ENCODE measurements around the gene ADGRE2. TPM values are rescaled to one million over a fixed set of nuclear protein-coding genes. Genes with fewer than 3 reads are reported as not detected.

ADGRE2 gene
- total RNA-seq, 1 experiment from 2014 or later = 0.21 TPM

- TF ChIP-seq CTCF (IDR thresholded peaks at IDR 0.05) (no peak), REST (IDR thresholded peaks at IDR 0.05; ENCODE audit: insufficient read depth in 1 of 2, low read depth in 2 of 2, low read length in 1 of 2) (no peak), SIN3A (IDR thresholded peaks at IDR 0.05; ENCODE audit: borderline replicate concordance, insufficient read depth, low read depth, low read length) (no peak), TCF7L2 (IDR thresholded peaks at IDR 0.05; ENCODE audit: low read depth, low read length) (no peak), POLR2AphosphoS5 (IDR thresholded peaks at IDR 0.05; ENCODE audit: low read depth, low read length) (no peak)
- no peak for DNase-seq (ENCODE audit: low read depth, low spot score)
- no peaks in the 10 kb centered on the region; the same call in 1 of the 2 replicates for H3K36me3 ChIP-seq (ENCODE audit: control insufficient read depth, insufficient read depth, low read length)
- intact Hi-C loops (cut with micrococcal nuclease; ENCODE audit: unreplicated experiment) (no loop called here), in situ Hi-C loops (cut with HindIII; ENCODE audit: low pct_unique_long_range_greater_than_20kb, low sequenced_read_pairs) (no loop called here)
- no peak for ATAC-seq
- no peaks in the 10 kb centered on the region for H3K9me3 ChIP-seq (ENCODE audit: control insufficient read depth, insufficient read depth, low read depth, low read length)
- no peaks in the 10 kb centered on the region for H3K4me1 ChIP-seq (ENCODE audit: control insufficient read depth, insufficient read depth, low read length)
- no peak overlapping the region for H3K4me3 ChIP-seq (ENCODE audit: low read depth in 2 of 2, low read length in 2 of 2)
- H3K27ac ChIP-seq (ENCODE audit: low read length) = no peak overlapping the region
- no peaks in the 10 kb centered on the region for H3K27me3 ChIP-seq (ENCODE audit: control insufficient read depth, insufficient read depth, low read length)
- POLR2A ChIA-PET = no interaction called here
- CTCF ChIA-PET = no interaction called here
- BruUV-seq (replicated peaks) = no TSS peak
Observed at GRCh38 chr19:14772995-14773394, 5.4 kb downstream of the ADGRE2 start.

GRCh38 chr19:14772467-14772866, 5.9 kb downstream of the ADGRE2 start:
- intact Hi-C loops (cut with micrococcal nuclease; ENCODE audit: unreplicated experiment) (no loop called here), in situ Hi-C loops (cut with HindIII; ENCODE audit: low pct_unique_long_range_greater_than_20kb, low sequenced_read_pairs) (no loop called here)
- ChIA-PET POLR2A (no interaction called here), CTCF (no interaction called here)
- Histone ChIP-seq H3K27ac (ENCODE audit: low read length) (no peak overlapping the region), H3K4me1 (ENCODE audit: control insufficient read depth, insufficient read depth, low read length) (no peaks in the 10 kb centered on the region), H3K36me3 (ENCODE audit: control insufficient read depth, insufficient read depth, low read length) (no peaks in the 10 kb centered on the region; the same call in 1 of the 2 replicates), H3K27me3 (ENCODE audit: control insufficient read depth, insufficient read depth, low read length) (no peaks in the 10 kb centered on the region), H3K9me3 (ENCODE audit: control insufficient read depth, insufficient read depth, low read depth, low read length) (no peaks in the 10 kb centered on the region), H3K4me3 (ENCODE audit: low read depth in 2 of 2, low read length in 2 of 2) (no peak overlapping the region)
- DNase-seq (ENCODE audit: low read depth, low spot score) = no peak
- ATAC-seq = no peak
- no peak for TF ChIP-seq POLR2AphosphoS5 (IDR thresholded peaks at IDR 0.05; ENCODE audit: low read depth, low read length)
- no peak for TF ChIP-seq REST (IDR thresholded peaks at IDR 0.05; ENCODE audit: insufficient read depth in 1 of 2, low read depth in 2 of 2, low read length in 1 of 2)
- no peak for TF ChIP-seq SIN3A (IDR thresholded peaks at IDR 0.05; ENCODE audit: borderline replicate concordance, insufficient read depth, low read depth, low read length)
- TF ChIP-seq TCF7L2 (IDR thresholded peaks at IDR 0.05; ENCODE audit: low read depth, low read length) = no peak
- no peak for TF ChIP-seq CTCF (IDR thresholded peaks at IDR 0.05)
- no TSS peak for BruUV-seq (replicated peaks)

Data from Panc1 (cell line).